Psoas muscle (tissue), 8 donors: ENCODE measurements around the gene SLC6A19. TPM values are rescaled to one million over a fixed set of nuclear protein-coding genes. Genes with fewer than 3 reads are reported as not detected.

ENCODE experiments used
- ATAC-seq, 4 donors: fragments of 200-7000 bp; cut with Tn5 transposase; one replicate each; pipeline ENCODE4 v1.9.1; 2020; ENCODE audit warnings: moderate library complexity in 3 of 4, mild to moderate bottlenecking in 2 of 4
- DNase-seq, 2 donors: peaks; one replicate each; pipeline ENCODE4 v3.0.0-alpha.2; 2020
- H3K27ac ChIP-seq: fragments of 200-600 bp; one replicate; pipeline ENCODE4 v1.8.0; 2022
- H3K27me3 ChIP-seq, 3 donors: fragments of 200-600 bp in 1 of 3; one replicate each; pipeline versions ENCODE4 v1.6.1 to v1.8.0; 2013 to 2022; ENCODE audit warnings: low read length in 2 of 3, mild to moderate bottlenecking in 2 of 3, moderate library complexity in 1 of 3; ENCODE audit not compliant: insufficient read depth in 3 of 3
- H3K36me3 ChIP-seq, 2 donors: fragments of 200-600 bp in 1 of 2; one replicate each; pipeline versions ENCODE4 v1.6.1 to v1.8.0; 2013 to 2022; ENCODE audit warnings: low read depth in 1 of 2, mild to moderate bottlenecking in 1 of 2, moderate library complexity in 1 of 2; ENCODE audit not compliant: insufficient read depth in 1 of 2
- H3K4me1 ChIP-seq: fragments of 200-600 bp; one replicate; pipeline ENCODE4 v1.8.0; 2022
- H3K4me3 ChIP-seq: fragments of 200-600 bp; one replicate; pipeline ENCODE4 v1.8.0; 2022; ENCODE audit warnings: mild to moderate bottlenecking
- H3K9me3 ChIP-seq: fragments of 200-600 bp; one replicate; pipeline ENCODE4 v1.8.0; 2022
- CTCF ChIP-seq: fragments of 200-600 bp; IDR thresholded peaks from one replicate; pipeline ENCODE4 v1.8.0; 2022; ENCODE audit warnings: antibody characterized with exemption
- WGBS, 3 donors: extraction: QIAGEN DNeasy Blood & Tissue Kit; methylation state at CpG; one replicate each; pipeline versions ENCODE4 v1.1.6 to v1.1.7; 2013; 5-methylcytosine and 5-hydroxymethylcytosine counted together
- intact Hi-C, 2 donors: fragments of 100-400 bp; cut with DNase I; formaldehyde crosslinking; loops; one replicate each; pipeline versions ENCODE4 v1.11.0 to v1.14.2; 2022
- polyA plus RNA-seq, 3 donors: library from polyadenylated mRNA; stranded (reverse); fragments of 200-250 nt; gene quantifications; one replicate each; pipeline ENCODE4 v1.2.3, GENCODE V29; 2013
- total RNA-seq, 4 donors: library from RNA; stranded (reverse); fragmentation: NEBNext Ultra II Directional in 2 of 4; extraction: Animal tissue kit (Norgen Biotek cat#: 25700) in 2 of 4; gene quantifications; one replicate each; pipeline versions ENCODE4 v1.2.1 to v1.2.4, GENCODE V29; 2021 to 2023
- donor health status: healthy with polysubstance abuse.
- donor health status: DM: no; HTN: no; CAD: no; lungs with moderate emphysema.
- donor health status: Bipolar disorder and iron deficiency.
- donor health status: healthy.
- donor health status: DM: yes; HTN: yes; CAD: no.
- donor health status: DM: no; HTN: no; CAD: no.
- donor health status: DM: no; HTN: no; CAD: no.
- donor health status: DM: yes; HTN: yes; CAD: no.

SLC6A19 gene
- total and polyA plus RNA-seq, 7 donors = 0.03 to 0.08 TPM; not detected in 5

- no peaks in the 10 kb centered on the region for H3K36me3 ChIP-seq
- H3K4me3 ChIP-seq = no peak overlapping the region
- ATAC-seq (no peak), DNase-seq (peak; percentile 8 to 41)
- no peak overlapping the region for H3K27ac ChIP-seq
- TF ChIP-seq CTCF = no peak
- 68 to 76% (median 72%) methylated on average over 19 to 22 of the region's 22 CpGs for WGBS, 3 donors
- intact Hi-C loops = no loop called here
- no peaks in the 10 kb centered on the region for H3K9me3 ChIP-seq
- H3K27me3 ChIP-seq = peaks cover 0 to 14% (median 4%) of the 10 kb centered on the region in 3 donors
- no peaks in the 10 kb centered on the region for H3K4me1 ChIP-seq
Measured at GRCh38 chr5:1214163-1214935, 13.0 kb downstream of the SLC6A19 start.

GRCh38 chr5:1214936-1215220 is 13.5 kb downstream of the SLC6A19 start:
- Histone ChIP-seq H3K9me3 (no peaks in the 10 kb centered on the region), H3K36me3 (no peaks in the 10 kb centered on the region), H3K27ac (no peak overlapping the region), H3K27me3 (peaks cover 0 to 13% (median 4%) of the 10 kb centered on the region in 3 donors), H3K4me1 (no peaks in the 10 kb centered on the region), H3K4me3 (no peak overlapping the region)
- DNase-seq (no peak), ATAC-seq (no peak)
- intact Hi-C loops = no loop called here
- WGBS, 3 donors = 50 to 80% (median 64%) methylated on average over 2 of the region's 2 CpGs
- no peak for TF ChIP-seq CTCF

DNA sequence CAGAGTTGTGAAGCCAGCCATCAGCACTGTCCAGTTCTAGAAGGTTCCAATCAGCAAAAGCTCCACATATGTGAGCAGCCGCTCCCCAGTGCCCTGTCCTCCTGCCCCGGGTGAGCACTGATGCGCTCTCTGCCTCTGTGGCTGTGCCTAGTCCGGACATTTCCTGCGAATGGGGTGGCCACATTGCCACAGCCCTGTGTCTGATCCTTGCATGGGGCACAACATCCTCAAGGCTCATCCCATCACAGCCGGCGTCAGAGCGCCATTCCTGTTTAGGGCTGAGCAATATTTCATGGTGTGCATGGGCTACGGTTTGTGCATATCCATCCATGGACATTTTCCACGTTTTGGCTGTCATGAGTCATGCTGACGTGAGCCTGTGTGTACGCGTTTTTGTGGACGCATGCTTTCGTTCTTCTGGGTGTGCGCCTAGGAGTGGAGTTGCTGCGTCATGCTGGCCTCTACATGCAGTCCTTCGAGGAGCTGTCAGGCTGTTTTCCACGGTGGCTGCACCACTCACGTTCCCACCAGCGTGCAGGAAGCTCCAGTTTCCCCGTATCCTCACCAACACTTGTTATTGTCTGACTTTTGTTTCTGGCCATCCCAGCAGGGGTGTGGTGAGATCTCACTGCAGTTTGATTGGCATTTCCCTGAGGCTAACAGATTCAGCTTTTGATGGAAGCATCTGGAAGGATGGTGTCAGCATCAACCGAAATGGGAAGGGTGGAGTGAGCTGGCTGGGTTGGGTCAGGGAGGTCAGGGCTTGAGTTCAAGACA is 14.1 kb downstream of the SLC6A19 start:
- Histone ChIP-seq H3K4me1 (no peaks in the 10 kb centered on the region), H3K36me3 (no peaks in the 10 kb centered on the region), H3K27me3 (peaks cover 0 to 15% (median 4%) of the 10 kb centered on the region in 3 donors), H3K4me3 (no peak overlapping the region), H3K27ac (no peak overlapping the region), H3K9me3 (no peaks in the 10 kb centered on the region)
- intact Hi-C loops = no loop called here
- no peak for TF ChIP-seq CTCF
- 93 to 94% (median 93%) methylated on average over 23 of the region's 23 CpGs for WGBS, 3 donors
- DNase-seq = peak in 1 of 2 donors; percentile 32
- no peak for ATAC-seq

DNA sequence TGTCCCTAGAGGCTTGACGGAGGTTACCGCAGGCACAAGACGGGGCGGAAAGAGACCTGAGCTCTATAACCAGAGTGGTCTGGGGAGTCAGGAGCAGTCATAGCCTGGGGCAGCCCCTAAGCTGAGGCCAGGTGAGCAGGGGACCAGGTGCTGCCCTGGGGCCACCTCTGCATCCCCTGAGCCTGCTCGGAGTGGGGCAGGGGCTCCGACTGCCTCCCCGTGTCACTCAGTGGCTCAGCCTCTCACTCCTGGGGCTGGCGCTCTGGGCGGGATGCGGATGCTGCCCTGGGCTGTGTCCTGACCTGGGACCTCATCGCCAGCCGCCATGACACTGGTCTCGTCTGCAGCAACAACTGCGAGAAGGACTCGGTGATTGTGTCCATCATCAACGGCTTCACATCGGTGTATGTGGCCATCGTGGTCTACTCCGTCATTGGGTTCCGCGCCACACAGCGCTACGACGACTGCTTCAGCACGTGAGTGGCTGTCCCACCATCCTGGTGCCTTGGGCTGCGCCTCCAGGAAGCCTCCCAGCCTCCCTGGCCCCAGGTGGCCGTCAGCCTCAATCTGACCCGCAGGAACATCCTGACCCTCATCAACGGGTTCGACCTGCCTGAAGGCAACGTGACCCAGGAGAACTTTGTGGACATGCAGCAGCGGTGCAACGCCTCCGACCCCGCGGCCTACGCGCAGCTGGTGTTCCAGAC is 15.0 kb downstream of the SLC6A19 start:
- H3K4me1 ChIP-seq = no peaks in the 10 kb centered on the region
- no peaks in the 10 kb centered on the region for H3K36me3 ChIP-seq
- intact Hi-C loops = no loop called here
- no peak overlapping the region for H3K4me3 ChIP-seq
- WGBS, 3 donors = 91 to 93% (median 91%) methylated on average over 38 of the region's 38 CpGs
- H3K27ac ChIP-seq = no peak overlapping the region
- DNase-seq (peak; percentile 11 to 23), ATAC-seq (no peak)
- TF ChIP-seq CTCF = no peak
- H3K9me3 ChIP-seq = no peaks in the 10 kb centered on the region
- H3K27me3 ChIP-seq = peaks cover 0 to 18% (median 4%) of the 10 kb centered on the region in 3 donors
